Urothelium cell line (cell line): ENCODE results near the gene HNF1B.
A peak's percentile ranks its signal among the peaks of the same experiment; 100 is the strongest.

Experiments
- DNase-seq: peaks from one replicate; pipeline ENCODE4 v3.0.0; 2011; ENCODE audit warnings: low spot score, mixed read lengths
- FAIRE-seq: peaks from 2 replicates; lab custom pipeline; 2011; peaks lifted over from hg19 to GRCh38; lab: Jason Lieb, UNC

The HNF1B gene

DNA sequence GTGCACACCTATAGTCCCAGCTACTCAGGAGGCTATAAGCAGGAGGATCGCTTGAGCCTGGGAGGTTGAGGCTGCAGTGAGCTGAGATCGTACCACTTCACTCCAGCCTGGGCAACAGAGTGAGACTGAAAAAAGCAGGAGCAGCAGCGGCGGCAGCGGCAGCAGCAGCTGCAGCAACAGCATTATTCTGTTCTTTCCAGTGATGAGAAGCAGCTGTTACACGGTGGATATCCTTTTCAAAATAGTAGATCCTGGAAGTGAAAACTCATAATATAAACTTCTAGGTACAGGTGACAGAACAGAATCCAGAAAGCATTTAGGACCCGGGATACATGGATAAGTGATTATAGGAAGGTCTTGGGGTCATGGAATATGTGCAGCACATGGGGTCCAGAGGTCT, 17.8 kb upstream of the HNF1B start:
- no peak for DNase-seq
- FAIRE-seq = no peak

DNA sequence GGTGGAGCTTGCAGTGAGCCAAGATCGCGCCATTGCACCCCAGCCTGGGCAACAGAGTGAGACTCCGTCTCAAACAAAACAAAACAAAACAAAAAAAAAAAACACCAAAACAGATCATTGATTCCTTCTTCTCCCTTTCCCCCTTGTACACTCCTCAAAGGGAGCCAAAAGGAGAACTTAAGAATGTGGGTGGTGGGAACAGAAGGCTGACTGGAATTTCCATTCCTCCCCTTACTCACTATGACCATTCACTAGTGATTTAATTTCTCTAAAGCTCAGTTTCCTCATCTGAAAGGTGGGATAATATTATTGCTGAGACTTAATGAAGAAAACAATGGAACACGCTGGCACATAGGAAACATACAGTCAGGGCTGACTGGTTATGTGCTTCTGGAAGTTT, 17.1 kb upstream of the HNF1B start:
- DNase-seq = no peak

DNA sequence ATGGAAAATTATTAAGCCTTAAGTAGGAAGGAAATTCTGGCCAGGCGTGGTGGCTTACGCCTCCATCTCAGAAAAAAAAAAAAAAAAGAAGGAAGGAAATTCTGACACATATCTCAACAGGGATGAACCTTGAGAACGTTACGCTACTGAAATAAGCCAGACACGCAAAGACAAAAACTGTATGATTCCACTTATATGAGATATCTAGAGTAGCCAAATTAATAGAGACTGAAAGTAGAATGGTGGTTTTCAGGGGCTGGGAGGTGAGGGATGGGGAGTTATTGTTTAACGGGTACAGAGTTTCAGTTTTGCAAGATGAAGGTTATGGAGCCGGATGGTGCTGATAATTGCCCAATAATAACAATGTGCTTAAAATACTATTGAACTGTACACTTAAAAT, 16.2 kb upstream of the HNF1B start:
- no peak for FAIRE-seq

More for the DNA sequence above, 17.1 kb upstream of the HNF1B start:
- no peak for FAIRE-seq

DNA sequence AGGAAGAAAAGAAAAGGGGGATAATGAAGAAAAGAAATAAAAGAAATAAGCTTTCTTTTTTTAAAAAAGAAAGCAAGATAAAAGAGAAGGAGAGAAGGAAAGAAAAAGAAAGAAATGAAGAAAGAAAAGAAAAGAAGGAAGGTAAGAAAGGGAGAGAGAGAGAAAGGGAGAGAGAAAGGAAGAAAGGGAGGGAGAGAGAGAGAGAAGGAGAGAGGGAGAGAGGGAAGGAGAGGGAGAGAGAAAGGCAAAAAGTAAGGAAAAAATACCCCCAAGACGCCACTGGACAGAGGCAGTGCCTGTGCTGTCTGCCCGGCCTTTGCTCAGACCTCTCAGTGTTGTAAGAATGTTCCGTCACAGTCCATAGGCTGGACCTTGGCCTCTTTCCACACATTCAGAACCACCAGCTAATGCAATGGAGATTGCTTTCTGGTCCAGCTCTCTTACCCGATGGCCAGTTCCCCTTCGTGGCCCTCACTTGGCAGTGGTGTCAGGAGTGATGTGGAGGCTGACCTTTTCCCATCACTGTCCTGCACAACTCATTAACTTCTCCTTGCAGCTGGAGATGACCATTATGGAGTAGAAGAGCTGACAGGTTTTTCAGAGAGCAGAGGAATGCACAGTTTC, 14.3 kb upstream of the HNF1B start:
- DNase-seq = no peak
- FAIRE-seq = no peak

More for the DNA sequence above, 16.2 kb upstream of the HNF1B start:
- DNase-seq = no peak

DNA sequence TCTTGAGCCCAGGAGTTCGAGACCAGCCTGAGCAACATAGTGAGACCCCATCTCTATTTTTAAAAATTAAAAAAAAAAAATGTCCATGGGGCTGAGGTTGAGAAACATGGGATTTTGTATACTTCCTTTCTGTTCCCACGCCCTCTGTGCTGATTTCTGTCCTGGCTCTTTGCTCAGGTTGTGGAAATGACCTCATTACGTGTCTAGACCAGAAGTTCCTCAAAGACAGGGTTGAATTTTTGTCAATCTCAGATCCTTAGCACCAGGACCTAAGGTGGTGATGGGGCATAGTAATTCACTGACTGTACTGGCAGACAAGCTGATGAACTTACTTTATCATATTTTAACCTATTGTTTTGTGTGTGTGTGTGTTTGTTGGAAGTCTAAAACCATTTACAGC, 11.2 kb upstream of the HNF1B start:
- FAIRE-seq = no peak
- no peak for DNase-seq

DNA sequence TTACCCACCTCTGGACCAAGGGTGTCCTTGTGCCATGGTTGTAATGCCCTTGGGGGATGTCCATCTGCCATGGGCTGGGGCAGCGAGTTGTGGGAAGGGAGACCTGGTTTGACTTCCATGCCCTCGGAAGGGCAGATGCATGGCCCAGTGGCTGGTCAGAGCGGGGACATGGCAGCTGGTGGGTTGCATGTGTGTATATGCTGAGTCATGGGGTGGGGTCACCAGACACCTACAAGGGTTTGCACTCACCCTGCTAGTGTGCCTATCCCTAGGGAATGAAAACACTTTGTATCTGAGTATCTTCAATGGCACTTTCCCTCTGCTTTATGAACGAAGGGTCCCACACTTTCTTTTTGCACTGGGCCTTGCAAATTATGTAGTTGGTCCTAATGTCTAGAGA, 10.6 kb upstream of the HNF1B start:
- DNase-seq = no peak
- no peak for FAIRE-seq

DNA sequence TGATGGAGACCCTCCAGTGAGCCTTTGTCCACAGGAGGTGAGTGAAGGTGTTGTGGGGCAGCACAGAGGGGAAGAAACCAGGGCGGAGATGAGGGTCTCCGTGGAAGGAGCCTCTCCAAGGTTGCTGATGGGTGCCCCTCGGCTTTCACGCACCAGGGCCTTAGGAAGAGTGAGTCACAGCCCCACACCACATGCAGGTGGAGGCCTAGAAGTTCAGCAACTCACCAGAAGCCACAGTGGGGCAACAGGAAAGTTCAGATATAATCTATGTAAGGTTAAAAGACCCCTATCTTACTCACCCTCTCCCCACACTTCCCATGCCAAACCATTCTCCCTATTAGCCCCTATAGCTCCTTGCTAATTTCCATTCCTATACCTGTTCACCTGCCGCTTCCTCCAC, 9.5 kb upstream of the HNF1B start:
- FAIRE-seq = no peak

DNA sequence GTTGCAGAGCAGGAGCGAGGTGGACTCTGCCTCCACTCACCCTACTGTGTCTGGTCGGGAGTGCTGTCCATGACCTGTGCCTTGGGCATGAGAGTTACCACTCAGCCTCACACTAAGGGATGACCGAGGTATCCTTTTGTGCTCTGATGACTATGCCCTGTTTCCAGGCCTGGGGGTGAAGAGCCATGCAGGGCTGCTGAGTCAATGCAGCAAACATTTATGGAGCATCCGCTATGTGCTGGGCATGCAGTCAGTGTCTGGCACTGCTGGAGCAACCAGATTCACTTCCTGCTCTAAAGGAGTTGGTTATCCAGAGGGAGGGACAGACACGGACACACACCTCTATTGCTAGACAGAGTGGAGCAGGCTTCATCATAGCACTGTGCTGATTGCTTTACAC, 7.6 kb upstream of the HNF1B start:
- FAIRE-seq (no peak), DNase-seq (peak; percentile 60)

More for the DNA sequence above, 9.5 kb upstream of the HNF1B start:
- no peak for DNase-seq

DNA sequence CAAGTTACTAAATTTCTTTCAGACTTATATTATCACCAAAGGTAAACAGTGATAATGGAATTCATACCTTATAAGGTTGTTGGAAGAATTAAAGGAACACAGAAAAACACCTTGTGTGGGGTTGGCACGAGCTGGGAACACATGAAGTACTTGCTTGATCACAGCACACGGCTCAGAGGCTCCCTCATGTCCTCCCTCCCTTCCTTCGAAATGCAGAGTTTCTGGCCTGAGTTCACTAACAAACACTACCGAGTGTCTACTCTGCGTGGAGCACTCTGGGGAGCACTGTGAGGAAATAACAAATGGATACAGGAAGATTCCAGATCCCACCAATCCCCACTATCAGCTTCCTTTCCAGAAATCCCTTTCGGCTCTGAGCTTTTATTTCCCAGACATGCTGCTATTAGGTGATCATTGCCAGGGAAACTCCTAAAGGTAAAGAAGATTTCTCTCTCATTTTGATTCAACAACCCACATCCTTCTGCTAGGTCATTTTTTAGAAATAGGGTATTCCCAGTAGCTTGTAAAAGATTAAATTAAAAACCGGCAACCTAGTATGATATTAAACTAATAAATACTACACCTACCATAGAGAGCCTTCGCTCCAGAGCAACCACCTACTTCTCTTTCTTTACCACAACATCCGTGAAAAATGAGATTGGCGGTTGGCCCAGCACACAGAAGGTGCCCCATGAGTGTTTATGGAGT, 6.1 kb upstream of the HNF1B start:
- DNase-seq (no peak), FAIRE-seq (no peak)

DNA sequence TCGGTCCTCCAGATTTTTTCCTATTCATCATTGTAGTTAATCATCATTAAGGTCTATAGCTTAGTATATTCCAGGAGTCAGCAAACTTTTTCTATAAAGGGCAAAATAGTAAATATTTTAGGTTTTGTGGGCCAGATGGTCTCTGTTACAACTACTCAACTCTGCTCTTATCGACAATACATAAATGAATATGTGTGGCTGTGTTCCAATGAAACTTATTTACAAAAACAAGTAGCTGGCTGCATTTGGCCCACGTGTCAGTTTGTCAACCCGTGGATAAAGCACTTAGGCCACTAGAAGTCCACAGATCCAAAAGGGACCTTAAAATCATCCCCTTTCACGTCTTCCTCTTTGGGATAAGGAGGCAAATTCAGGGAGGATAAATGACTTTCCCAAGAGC, 5.4 kb upstream of the HNF1B start:
- FAIRE-seq (no peak), DNase-seq (no peak)

DNA sequence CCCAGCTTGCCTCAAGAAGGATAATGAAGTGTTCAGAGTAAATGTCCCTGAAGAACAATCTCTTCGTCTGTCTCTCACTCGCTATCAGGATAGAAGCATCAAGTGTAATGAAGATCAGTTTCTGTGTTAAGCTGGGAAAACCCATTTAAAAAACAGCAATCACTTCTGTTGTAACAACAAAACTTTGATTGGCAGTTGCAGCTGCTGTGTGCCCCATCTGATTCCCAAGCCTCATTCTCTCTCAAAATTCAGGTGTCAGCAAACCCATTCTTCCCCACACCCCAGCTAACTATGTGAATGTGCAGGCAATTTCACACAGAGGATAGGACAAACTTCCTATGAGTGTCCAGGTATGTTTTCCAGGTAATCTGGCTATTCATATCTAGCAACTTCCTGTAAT, 2.4 kb upstream of the HNF1B start:
- no peak for DNase-seq
- FAIRE-seq = no peak

DNA sequence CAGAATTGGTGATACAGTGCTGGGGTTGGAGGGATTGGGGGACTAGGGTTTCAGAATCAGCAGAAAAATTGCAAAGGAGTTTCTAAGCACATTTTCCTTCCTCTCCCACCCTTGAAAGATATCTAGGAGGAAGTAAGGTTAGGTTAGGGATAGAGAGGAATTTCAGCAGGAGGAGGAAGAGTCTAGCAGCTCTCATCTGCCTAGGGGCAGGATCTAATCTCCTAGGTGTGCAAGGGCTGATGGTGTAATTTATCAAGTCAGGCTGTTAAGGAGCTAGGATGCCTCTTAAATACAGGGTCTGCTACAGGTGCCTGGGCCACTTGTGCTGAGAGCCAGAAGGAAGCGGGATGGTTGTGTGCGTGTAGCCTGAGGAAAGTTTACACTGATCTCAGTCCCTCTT, 1.8 kb upstream of the HNF1B start:
- no peak for FAIRE-seq
- no peak for DNase-seq

DNA sequence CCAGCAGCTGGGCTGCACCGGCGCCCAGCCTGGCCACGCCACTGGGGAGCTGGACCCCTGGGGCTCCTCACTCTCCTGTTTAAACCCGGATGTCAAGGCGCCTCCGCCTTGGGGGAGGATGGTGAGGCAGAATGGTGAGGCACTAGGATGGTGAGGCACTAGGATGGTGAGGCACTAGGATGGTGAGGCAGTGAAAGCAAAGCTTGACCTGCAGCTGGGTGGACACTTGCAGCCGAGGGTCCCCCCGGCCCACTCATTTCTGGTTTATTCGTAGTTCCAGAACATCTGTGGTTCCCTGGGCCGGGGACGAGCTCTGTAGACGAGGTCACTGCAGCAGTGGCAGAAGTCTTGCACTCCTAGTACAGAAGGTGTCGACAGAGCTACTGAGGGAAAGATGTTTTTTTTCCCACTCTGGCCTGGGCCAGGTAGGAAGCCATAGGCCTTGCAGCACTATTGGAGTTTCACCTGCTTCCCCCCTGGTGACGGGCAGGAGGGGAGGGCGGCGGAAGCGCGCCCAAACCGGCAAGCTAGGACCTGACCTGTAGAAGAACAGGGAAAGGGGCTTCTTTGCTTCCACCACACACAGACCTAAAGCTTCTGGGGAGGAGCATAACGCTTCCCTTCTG, 1.1 kb upstream of the HNF1B start:
- FAIRE-seq (no peak), DNase-seq (no peak)

DNA sequence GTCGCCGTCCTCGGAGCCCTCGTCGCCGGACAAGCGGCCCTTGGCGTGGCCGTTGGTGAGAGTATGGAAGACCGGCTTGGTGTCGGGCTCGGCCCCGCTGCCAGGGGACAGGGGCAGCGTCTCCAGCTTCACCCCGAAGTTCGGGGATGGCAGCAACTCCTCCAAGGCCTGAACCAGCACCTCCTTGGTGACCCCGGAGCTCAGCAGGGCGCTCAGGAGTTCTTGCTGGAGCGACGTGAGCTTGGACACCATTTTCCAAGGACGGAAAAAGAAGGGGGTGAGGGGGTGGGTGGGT, 279 bp downstream of the HNF1B start:
- no peak for FAIRE-seq

DNA sequence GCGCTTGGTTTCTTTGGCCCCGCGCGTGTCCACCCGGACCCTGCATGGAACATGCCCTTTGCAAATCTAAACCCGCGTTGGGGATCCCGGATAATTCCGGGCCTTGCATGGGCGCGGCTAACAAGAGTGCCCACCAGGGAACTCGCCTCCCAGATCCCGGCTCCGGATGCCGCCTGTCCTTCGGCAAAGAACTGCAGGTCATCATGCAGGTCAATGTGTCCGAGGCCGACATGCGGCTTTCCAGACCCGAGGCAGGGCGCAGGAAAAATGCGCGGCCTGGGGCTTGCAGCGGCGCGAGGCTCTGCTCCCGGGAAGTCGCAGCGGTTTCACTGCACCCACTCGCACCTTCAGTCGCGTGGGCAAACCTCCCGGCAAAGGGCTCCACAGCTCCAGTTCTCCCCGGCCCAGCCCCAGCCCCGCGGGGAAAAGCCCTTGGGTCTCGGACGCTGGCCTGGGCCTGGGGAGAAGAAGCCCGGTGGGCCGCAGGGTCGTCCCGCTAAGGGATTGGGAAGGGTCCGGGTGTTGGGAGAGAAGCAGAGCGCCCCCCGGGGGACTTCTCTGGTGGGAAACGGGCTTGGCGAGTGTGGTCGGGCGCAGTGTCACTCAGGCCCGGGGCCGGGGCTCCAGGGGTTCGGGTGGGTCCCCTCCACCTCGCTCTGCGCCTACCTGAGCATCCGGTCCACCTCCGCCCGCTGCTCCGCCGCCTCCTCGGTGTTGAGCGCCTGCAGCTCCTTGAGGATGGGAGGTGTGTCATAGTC, 805 bp downstream of the HNF1B start:
- no peak for DNase-seq
- no peak for FAIRE-seq

More for the DNA sequence above, 279 bp downstream of the HNF1B start:
- DNase-seq = no peak

DNA sequence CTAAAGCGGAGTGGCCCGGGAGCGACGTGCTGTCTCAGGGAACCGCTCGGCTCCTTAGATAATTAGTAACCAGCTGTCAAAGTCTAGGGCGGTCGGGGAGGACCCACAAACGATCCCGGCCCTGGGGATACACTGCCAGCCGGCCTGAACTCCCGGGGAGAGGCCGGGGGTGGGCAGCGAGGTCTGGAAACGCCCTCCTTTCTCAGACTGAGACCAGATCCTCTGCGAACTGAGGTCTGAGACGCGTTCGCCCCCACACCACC, 1.3 kb downstream of the HNF1B start:
- no peak for FAIRE-seq

DNA sequence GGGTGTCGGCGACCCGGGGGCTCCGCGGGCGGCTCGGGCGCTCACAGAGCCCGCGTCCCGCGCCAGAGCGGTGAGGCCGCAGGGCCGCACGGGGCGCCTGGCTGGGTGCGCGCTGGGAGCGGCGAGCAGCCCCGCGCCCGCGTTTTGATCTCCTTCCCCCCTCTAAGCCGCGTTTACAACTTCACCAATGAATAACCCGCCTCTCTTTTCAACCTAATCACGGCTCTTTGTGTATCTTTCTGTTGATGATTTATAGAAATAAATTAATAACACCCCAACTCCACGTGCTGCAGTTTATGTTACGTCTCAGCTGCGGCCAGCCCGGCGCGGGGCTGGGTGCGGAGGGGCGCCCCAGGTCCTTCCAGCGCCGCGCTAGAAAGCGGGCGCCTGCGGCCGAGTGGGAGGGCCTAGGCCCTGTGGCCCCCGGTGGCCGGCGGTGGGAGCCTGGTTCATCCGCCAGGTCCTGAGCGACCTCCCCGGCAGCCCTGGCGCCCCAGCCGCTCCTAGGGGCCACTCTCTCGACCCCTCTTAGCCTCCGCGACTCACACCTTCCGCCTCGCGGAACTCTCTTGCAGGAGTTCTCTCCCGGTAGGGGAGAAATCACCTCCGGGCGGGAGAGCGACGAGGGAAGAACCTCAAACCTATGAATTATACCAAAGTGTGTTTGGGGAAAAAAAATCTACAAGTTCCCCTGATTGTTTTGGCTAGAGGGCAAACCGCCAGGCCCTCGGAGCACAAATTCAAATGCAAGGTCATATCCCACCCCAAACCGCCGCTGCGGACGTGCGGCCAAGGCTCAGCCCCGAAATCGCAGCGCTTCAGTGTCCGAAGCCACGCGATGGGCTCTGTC, 1.9 kb downstream of the HNF1B start:
- FAIRE-seq (no peak), DNase-seq (no peak)

More for the DNA sequence above, 1.3 kb downstream of the HNF1B start:
- DNase-seq = no peak

DNA sequence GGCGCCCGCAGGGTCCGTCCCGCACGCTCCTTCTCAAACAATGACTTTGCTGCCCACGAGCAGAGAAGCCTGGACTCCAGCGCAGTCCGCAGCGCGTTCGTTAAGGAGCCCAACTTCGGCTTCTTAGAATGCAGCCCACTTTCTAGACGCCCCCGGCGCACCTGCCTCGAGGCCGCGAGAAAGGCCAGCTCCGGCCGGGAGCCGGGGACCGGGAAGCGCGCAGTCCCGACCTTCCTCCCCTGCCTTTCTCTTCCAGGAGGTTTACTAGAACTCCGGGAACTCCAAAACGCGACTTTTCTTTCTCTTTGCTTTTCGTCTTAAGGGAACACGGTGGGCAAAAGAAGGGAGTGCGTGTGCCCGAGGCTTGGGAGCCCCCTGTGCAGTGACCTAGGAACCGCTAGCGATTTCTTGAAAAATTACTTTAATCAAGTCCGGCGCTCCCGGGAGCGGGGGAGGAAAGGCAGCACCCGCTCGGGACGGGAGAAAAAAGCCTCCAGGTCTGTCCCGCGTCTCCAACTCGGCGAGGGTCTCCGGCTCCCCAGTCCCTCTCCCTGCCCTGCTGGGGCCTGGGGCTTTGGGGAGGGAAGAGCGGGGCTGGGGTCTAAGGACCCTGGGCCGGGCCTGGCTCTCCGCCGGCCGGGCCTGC, 2.6 kb downstream of the HNF1B start:
- FAIRE-seq (no peak), DNase-seq (no peak)

DNA sequence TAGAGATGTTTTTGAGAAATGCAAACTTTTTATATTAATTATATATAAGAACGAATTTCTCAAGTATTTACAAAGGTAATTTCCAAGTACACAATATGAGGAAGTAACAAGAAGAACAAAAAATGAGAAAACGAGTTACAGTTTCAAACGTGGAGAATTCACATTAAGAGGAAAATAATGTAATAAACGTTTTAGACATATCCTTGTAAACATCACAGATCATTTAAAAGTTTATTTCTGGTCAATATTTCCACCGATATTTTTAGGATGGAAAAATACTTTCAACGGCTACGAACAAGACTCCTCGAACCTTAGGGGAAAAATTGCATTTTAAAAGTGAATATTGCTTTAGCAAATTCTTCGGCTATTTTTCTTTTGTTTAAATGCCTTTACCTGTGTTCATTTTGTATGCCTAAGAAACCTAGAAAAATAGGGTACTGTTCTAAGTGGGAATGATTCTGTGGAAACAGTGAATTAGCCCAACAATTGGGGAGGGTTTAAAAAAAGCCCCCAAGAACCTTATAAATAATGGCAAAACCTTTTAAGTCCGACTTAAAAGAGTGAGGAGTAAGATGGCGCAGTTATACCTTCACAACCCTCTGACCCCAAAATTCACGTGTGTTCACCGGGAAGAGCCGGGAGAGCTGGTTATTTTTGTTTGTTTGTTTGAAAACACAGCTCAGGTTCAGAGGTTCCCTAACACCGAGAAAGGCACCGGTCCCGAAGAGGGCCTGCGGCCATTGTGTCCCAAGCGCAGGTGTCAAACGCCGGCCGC, 3.3 kb downstream of the HNF1B start:
- DNase-seq = no peak
- FAIRE-seq = no peak

DNA sequence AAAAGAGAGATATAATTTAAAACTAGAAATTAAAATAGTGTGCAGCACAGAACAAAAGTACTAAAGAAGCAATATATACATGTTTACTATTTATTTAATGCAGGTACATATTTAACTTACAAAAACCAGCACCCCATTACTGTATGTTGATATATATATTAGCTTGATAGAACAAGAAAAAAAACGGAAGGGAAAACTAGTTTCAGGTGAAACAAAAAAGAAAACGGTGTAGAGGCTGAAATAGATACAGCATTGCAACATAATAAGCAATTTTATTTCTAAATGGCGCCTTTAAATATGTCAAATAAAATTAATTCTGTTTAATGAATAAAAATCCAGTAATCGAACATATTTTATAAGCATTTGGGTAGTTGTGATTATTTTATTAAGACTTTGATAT, 3.9 kb downstream of the HNF1B start:
- FAIRE-seq = no peak
- no peak for DNase-seq
